Stimulated activated CD8-positive, alpha-beta memory T cell treated with anti-CD3 and anti-CD28 coated beads, Interleukin-2, amount 100 ng/mL, for 1 hour (primary cell): ENCODE measurements around the gene UVSSA.
"Not testable (repeated sequence)": the region's sequence is repeated elsewhere in the genome, so short reads cannot be mapped to it uniquely, and the experiment has no call there.

Experiments
- DNase-seq, 2 donors: peaks; one replicate each; pipeline ENCODE4 v3.0.0-alpha.2; 2020; ENCODE audit warnings: low read depth in 2 of 2

UVSSA gene

GRCh38 chr4:1376841-1377605 lies 30.0 kb downstream of the UVSSA start:
- DNase-seq, result no peak

GRCh38 chr4:1377606-1378261 lies 30.7 kb downstream of the UVSSA start:
- no peak for DNase-seq

GRCh38 chr4:1378559-1379231 lies 31.7 kb downstream of the UVSSA start:
- no peak for DNase-seq

GRCh38 chr4:1379351-1379781 lies 32.4 kb downstream of the UVSSA start:
- DNase-seq, result no peak

DNA sequence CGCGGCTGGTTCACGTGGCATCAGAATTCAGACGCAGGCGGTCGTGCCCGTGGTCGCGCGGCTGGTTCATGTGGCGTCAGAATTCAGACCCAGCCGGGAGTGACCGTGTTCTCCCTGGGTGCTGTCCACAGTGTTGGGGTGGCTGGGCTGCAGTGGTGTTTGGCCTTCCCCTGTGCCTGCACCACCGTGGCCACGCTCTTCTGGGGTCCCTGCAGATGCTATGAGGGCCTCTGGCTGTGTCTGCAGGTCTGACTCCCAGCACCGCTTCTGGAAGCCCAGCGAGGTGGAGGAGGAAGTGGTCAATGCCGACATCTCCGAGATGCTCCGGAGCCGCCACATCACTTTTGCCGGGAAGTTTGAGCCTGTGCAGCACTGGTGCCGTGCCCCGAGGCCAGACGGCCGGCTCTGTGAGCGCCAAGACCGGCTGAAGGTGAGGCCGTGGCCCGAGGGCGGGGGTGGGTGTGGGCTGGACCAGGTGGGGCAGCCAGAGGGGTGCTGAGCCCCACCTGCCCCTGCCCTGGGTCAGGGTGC lies 32.9 kb downstream of the UVSSA start:
- DNase-seq, result no peak

DNA sequence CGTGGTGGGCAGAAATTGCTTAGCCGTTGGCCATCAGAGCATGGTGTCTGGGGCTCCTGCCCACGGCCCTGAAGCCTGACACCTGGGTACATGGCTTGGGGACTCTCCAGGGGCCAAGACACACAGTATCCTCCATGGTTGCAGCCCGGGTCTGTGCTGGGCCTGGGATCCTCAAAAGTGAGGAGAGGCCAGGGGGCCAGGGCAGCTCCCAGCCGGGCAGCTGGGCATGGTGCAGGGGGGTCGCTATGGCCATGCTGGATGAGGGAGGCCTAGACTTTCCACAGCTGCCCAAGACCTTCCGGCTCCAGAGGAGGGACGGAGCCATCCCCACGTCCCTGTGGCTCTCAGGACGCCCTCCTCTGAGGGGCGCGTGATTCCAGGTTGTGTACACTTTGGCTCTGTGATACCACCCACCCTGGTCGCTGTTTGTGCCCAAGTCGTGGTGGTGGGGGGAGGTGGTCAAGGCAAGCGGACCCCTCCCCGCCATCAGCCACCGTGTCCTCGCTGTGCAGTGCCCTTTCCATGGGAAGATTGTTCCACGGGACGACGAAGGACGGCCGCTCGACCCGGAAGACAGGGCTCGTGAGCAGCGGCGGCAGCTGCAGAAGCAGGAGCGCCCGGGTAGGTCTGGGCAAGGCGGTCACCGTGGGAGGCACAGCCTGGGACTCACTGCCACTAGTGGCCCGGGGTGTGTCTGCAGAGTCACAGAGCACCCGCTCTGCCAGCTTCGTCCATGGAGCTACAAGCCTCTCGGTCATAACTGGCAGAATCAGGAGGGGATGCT lies 33.6 kb downstream of the UVSSA start:
- no peak for DNase-seq

DNA sequence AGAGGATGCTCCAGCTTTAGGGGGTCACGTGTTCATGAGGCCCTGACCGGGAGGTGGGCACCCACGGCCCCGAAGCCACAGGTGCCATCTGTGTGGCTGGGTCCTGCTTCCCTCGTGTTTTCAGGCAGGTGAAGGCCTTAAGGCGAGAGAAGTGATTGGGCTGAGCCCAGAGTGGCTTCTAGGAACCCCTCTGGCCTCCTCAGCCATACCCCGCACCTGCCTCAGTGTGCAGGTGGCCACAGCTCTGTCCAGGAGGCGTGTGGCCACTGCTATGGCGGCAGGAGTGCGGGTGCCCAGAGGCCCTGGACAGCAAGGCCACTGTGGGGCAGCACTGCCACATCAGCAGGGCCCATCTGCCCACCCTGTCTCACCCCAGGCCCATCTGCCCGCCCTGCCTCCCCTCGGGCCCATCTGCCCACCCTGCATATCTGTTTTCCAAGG lies 34.2 kb downstream of the UVSSA start:
- DNase-seq, result no peak

DNA sequence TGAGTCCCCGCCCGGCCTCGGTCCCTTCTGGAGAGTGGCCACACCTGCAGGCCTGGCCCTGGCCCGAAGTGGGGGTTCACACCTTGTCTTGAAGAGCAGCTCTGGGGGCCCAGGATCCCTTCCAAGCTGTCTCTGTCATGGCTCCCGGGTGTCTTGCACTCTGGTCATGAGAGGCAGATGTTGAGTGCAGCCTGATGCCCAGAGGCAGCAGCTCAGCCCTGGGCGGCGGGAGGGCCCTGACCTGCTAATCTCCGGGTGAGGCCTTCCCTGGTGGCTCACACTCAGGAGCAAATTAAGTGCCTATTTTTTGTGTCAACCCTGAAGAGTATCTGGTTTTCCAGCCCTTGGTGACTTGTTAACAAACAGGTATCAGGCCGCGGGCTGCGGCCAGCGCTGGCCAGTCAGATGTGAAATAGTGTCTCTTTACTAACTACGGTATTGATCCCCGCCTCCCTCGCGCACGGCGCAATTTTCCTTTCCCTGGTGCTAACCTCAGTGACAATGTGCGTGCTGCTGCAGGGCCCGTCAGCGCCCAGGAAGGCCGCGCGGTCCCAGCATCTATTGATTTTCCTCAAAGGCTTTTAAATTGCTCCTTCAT lies 35.0 kb downstream of the UVSSA start:
- DNase-seq, result no peak

GRCh38 chr4:1382776-1383727 lies 36.0 kb downstream of the UVSSA start:
- no peak for DNase-seq

DNA sequence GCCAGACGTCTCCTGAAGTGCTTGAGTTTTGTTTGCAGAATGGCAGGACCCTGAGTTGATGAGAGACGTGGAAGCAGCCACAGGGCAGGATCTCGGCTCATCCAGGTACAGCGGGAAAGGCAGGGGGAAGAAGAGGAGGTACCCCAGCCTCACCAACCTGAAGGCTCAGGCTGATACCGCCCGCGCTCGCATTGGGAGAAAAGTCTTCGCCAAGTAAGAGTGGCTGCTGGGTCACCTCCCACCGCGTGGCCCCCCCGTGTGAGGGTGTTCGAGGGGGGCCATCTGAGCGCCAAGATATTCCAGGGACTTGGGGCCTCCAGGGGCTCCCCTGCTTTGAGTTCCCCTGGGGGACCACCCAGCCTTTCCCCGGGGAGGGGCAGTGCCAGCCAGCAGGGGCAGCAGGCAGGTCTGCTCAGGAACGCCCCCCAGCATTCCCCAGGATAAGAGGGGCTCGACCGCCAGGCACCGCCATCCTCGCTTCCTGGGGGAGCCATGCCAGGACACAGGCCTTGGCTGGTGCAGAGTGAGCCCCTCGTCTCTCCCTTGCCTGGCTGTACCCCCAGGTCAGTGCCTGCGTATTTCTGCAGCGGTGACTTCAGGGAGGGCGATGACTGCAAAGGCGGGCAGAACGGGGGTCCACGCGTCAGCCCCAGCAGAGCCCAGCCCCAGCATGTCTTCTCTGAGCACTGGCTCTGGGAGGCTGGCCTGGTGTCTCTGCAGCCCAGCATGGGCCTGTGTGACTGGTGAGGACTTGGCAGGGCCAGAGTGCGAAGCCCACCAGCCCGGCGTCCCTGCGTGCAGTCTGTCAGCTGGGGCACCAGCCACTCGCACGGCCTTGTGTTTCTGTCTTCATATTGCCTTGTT lies 37.0 kb downstream of the UVSSA start:
- DNase-seq, result no peak

DNA sequence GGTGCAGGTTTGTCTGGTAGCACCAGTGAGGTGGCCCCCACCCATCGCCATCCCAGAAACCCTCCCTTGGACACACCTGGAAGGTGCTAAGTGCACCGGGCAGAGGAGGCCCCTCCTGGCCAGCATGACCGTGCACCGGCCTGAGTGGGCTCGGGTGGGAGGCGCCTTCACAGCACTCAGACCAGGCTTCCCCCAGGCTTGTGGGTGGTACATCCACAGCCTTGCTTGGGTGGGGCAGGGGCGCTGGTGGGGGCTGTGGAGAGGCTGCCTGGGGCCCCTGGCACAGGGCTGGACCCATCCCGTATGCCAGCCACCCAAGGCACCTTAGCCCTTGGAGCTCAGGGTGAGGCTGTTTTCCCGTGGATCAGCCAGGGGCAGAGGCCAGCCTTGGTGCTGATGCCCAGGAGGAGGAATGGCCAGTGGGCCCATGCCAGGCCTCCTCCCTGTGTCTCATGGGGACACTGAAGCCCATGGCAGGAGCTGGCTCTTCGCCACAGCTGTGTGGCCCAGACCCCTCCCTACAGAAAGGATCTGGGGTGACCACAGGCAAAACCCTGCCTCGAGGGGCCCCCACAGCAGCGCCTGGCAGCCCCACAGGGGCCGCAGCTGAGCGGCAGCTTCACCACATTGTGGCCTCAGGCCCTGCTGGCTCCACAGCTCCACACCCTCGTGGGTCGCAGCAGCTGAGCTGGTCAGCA lies 37.8 kb downstream of the UVSSA start:
- DNase-seq, result no peak

- no peak for DNase-seq
Observed at GRCh38 chr4:1385373-1386340, 38.6 kb downstream of the UVSSA start.

DNA sequence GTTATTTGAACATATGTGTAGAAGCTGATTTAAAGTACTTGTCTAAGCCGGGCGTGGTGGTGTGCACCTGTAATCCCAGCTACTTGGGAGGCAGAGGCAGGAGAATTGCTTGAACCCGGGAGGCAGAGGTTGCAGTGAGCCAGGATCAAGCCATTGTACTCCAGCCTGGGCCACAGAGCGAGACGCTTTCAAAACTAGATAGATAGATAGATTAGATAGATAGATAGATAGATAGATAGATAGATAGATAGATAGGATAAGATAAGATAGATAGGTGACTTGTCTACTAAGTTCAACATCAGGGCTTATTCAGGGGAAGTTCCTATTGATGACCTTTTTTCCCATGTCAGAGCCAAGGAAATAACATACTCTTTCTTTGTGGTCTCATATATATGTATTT lies 46.4 kb downstream of the UVSSA start:
- DNase-seq, result not testable (repeated sequence)

DNA sequence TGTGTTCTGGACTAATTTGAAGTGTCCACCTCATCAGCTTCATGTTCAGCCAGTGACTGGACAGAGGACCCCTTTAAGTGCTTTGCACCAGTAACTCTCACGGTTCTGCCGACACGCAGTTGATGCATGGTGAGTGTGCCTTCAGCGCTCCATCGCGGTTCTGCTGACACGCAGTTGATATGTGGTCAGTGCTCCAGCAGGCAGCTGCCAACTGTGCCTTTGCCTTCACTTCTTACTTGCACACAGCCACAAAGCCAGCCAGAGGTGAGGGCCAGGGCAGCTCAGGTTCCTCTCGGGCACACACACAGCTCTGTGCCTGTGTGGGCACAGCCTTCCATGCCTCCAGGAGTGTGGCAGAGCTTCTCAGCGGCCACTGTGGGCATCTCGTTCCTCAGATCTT lies 46.9 kb downstream of the UVSSA start:
- DNase-seq, result no peak

DNA sequence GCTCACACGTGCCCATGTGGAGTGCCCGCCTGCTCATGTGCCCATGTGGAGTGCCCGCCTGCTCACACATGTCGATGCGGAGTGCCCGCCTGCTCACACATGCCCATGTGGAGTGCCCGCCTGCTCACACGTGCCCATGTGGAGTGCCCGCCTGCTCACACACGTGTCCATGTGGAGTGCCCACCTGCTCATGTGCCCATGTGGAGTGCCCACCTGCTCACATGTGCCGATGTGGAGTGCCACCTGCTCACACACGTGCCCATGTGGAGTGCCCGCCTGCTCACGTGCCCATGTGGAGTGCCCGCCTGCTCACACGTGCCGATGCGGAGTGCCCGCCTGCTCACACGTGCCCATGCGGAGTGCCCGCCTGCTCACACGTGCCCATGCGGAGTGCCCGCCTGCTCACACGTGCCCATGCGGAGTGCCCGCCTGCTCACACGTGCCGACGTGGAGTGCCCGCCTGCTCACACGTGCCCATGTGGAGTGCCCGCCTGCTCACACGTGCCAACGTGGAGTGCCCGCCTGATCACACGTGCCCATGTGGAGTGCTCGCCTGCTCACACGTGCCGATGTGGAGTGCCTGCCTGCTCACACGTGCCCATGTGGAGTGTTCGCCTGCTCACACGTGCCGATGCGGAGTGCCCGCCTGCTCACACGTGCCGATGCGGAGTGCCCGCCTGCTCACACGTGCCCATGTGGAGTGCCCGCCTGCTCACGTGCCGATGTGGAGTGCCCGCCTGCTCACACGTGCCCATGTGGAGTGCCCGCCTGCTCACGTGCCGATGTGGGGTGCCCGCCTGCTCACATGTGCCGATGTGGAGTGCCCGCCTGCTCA lies 47.8 kb downstream of the UVSSA start:
- DNase-seq, result not testable (repeated sequence)

GRCh38 chr4:1395389-1395820 lies 48.4 kb downstream of the UVSSA start:
- not testable (repeated sequence) for DNase-seq
